WTC11 (cell line): ENCODE data around the gene ANKRD13A. TPM values are rescaled to one million over a fixed set of nuclear protein-coding genes. Genes with fewer than 3 reads are reported as not detected.

Experiments
- ATAC-seq: fragments of 200-7000 bp; cut with Tn5 transposase; 2 replicates; pipeline ENCODE4 v1.10.0; 2021; ENCODE audit warnings: mild to moderate bottlenecking, moderate library complexity
- CTCF ChIA-PET: fragments of 300-600 bp; sonication (Branson Sonifier 250); formaldehyde crosslinking; loops from one replicate; lab custom pipeline; 2021; ENCODE audit warnings: antibody characterized with exemption; lab: Charles Lee
- POLR2A ChIA-PET: fragments of 350-600 bp; sonication (Branson Sonifier 250); formaldehyde crosslinking; loops from one replicate; lab custom pipeline; 2021; ENCODE audit warnings: antibody characterized with exemption; lab: Charles Lee
- DNase-seq: peaks from one replicate; pipeline ENCODE4 v3.0.0; 2021; ENCODE audit warnings: low spot score
- H3K27ac Mint-ChIP-seq: 2 replicates; pipeline ENCODE4 v1.8.0; 2021; ENCODE audit warnings: mixed read lengths
- H3K27me3 Mint-ChIP-seq: 2 replicates; pipeline ENCODE4 v1.8.0; 2021; ENCODE audit warnings: low read depth, mild to moderate bottlenecking, moderate library complexity, mixed read lengths
- H3K36me3 Mint-ChIP-seq: 2 replicates; pipeline ENCODE4 v1.8.0; 2021; ENCODE audit warnings: mixed read lengths
- H3K4me1 Mint-ChIP-seq: 2 replicates; pipeline ENCODE4 v1.8.0; 2022; ENCODE audit warnings: mixed read lengths
- H3K4me3 Mint-ChIP-seq: 2 replicates; pipeline ENCODE4 v1.8.0; 2021; ENCODE audit warnings: mild to moderate bottlenecking, moderate library complexity, mixed read lengths
- H3K9me3 Mint-ChIP-seq: 2 replicates; pipeline ENCODE4 v1.8.0; 2021; ENCODE audit warnings: mixed read lengths
- EMX1 ChIP-seq: fragments of 250-450 bp; sonication (Bioruptor Pico); IDR thresholded peaks from 2 replicates; pipeline ENCODE4 v1.8.0; 2021; ENCODE audit warnings: mild to moderate bottlenecking
- ETV6 ChIP-seq: sonication (generic); formaldehyde crosslinking; IDR thresholded peaks from 2 replicates; pipeline ENCODE4 v1.8.1; 2022; ENCODE audit warnings: mild to moderate bottlenecking, missing genetic modification reagents
- STAT6 ChIP-seq: sonication (generic); formaldehyde crosslinking; conservative IDR thresholded peaks from 2 replicates; pipeline ENCODE4 v1.8.1; 2023; ENCODE audit warnings: mild to moderate bottlenecking, low read depth, missing genetic modification reagents, moderate library complexity
- TEAD4 ChIP-seq: sonication (generic); formaldehyde crosslinking; IDR thresholded peaks from 2 replicates; pipeline ENCODE4 v1.8.0; 2022; ENCODE audit warnings: mild to moderate bottlenecking, missing genetic modification reagents
- ZMAT4 ChIP-seq: fragments of 250-450 bp; sonication (Bioruptor Pico); IDR thresholded peaks from 2 replicates; pipeline ENCODE4 v1.9.0; 2021; ENCODE audit warnings: mild to moderate bottlenecking
- ZNF121 ChIP-seq: sonication (generic); formaldehyde crosslinking; IDR thresholded peaks from 2 replicates; pipeline ENCODE4 v1.8.0; 2023; ENCODE audit warnings: missing genetic modification reagents
- ZNF317 ChIP-seq: sonication (generic); formaldehyde crosslinking; IDR thresholded peaks from 2 replicates; pipeline ENCODE4 v1.8.1; 2023; ENCODE audit warnings: low read depth, mild to moderate bottlenecking, moderate library complexity, missing genetic modification reagents, borderline replicate concordance
- ZNF512 ChIP-seq: sonication (generic); formaldehyde crosslinking; IDR thresholded peaks from 2 replicates; pipeline ENCODE4 v1.8.1; 2022; ENCODE audit warnings: missing genetic modification reagents, borderline replicate concordance
- total RNA-seq: library from RNA; stranded (reverse); gene quantifications from 3 replicates; pipeline ENCODE4 v1.2.3, GENCODE V29; 2021
- TF ChIP-seq, protein P1 (sequence below): sonication (generic); formaldehyde crosslinking; IDR thresholded peaks from 2 replicates; pipeline ENCODE4 v1.8.1; 2023; ENCODE audit warnings: mild to moderate bottlenecking, missing genetic modification reagents
- TF ChIP-seq, protein P2 (sequence below): sonication (generic); formaldehyde crosslinking; IDR thresholded peaks from 2 replicates; pipeline ENCODE4 v1.8.1; 2022; ENCODE audit warnings: mild to moderate bottlenecking, missing genetic modification reagents, moderate library complexity, borderline replicate concordance
- TF ChIP-seq, protein P3 (sequence below): sonication (generic); formaldehyde crosslinking; IDR thresholded peaks from 2 replicates; pipeline ENCODE4 v1.8.0; 2022; ENCODE audit warnings: mild to moderate bottlenecking, missing genetic modification reagents
- TF ChIP-seq, protein P4 (sequence below): fragments of 250-450 bp; sonication (Bioruptor Pico); IDR thresholded peaks from 2 replicates; pipeline ENCODE4 v1.9.0; 2021; ENCODE audit warnings: mild to moderate bottlenecking

Gene ANKRD13A
- total RNA-seq, 1 experiment from 2014 or later = 22.4 TPM

DNA sequence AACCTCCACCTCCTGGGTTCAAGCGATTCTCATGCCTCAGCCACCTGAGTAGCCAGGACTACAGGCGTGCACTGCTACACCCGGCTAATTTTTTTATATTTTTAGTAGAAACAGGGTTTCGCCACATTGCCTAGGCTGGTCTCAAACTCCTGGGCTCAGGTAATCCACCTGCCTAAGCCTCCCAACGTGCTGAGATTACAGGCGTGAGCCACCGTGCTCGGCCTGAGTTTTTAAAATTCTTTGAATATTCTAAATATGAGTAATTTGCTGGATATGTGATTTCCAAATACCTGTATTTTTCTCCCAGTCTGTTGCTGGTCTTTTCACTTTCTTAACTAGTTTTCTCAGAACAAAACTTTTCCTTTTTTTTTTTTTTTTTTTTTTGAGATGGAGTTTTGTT lies 30.4 kb upstream of the ANKRD13A start:
- no peak for DNase-seq
- no peak for ATAC-seq
- TF ChIP-seq, protein P1, sequence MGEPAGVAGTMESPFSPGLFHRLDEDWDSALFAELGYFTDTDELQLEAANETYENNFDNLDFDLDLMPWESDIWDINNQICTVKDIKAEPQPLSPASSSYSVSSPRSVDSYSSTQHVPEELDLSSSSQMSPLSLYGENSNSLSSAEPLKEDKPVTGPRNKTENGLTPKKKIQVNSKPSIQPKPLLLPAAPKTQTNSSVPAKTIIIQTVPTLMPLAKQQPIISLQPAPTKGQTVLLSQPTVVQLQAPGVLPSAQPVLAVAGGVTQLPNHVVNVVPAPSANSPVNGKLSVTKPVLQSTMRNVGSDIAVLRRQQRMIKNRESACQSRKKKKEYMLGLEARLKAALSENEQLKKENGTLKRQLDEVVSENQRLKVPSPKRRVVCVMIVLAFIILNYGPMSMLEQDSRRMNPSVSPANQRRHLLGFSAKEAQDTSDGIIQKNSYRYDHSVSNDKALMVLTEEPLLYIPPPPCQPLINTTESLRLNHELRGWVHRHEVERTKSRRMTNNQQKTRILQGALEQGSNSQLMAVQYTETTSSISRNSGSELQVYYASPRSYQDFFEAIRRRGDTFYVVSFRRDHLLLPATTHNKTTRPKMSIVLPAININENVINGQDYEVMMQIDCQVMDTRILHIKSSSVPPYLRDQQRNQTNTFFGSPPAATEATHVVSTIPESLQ (CRISPR knock-in tag) = no peak
- TF ChIP-seq ETV6 (CRISPR knock-in tag) = no peak
- TF ChIP-seq, protein P2, sequence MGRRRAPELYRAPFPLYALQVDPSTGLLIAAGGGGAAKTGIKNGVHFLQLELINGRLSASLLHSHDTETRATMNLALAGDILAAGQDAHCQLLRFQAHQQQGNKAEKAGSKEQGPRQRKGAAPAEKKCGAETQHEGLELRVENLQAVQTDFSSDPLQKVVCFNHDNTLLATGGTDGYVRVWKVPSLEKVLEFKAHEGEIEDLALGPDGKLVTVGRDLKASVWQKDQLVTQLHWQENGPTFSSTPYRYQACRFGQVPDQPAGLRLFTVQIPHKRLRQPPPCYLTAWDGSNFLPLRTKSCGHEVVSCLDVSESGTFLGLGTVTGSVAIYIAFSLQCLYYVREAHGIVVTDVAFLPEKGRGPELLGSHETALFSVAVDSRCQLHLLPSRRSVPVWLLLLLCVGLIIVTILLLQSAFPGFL (CRISPR knock-in tag) = no peak
- TF ChIP-seq ZNF512 = no peak
- ChIA-PET POLR2A (no interaction called here), CTCF (interaction anchor here (0.7 kb wide), 1 partner anchor 1718 kb away, joined by 3 read pairs; no protein-coding TSS in a partner anchor)
- H3K4me3 Mint-ChIP-seq = no peak overlapping the region
- no peaks in the 10 kb centered on the region for H3K4me1 Mint-ChIP-seq
- no peak overlapping the region for H3K27ac Mint-ChIP-seq
- no peaks in the 10 kb centered on the region for H3K27me3 Mint-ChIP-seq
- no peaks in the 10 kb centered on the region for H3K9me3 Mint-ChIP-seq
- peaks cover 15% of the 10 kb centered on the region for H3K36me3 Mint-ChIP-seq

GRCh38 chr12:109972821-109973220 lies 26.4 kb upstream of the ANKRD13A start:
- no peak overlapping the region for H3K27ac Mint-ChIP-seq
- CTCF ChIA-PET = no interaction called here

DNA sequence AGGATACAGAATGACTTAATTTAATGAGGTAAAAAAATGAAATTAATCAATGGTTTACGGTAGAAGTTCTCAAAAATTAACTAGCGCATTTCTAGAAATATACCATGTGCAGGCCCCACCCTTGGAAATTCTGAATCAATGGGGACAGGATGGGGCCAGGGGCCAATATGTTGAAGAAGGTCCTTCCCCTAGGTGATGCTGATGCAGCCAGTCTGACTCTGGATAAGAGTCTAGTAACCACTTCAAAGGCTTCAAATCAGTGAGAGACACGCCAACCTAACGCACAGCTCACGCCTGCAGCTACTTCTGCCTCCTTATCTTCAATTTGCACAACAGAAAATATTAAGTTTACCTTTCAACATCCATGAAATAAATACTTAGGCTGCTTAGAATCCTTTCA lies 17.9 kb upstream of the ANKRD13A start:
- H3K27me3 Mint-ChIP-seq = no peaks in the 10 kb centered on the region
- peaks cover 47% of the 10 kb centered on the region for H3K36me3 Mint-ChIP-seq
- POLR2A ChIA-PET = interaction anchor here (0.6 kb wide), 1 partner anchor 40 kb away, joined by 3 read pairs; no protein-coding TSS in a partner anchor
- no peaks in the 10 kb centered on the region for H3K4me1 Mint-ChIP-seq
- no peak for DNase-seq
- TF ChIP-seq TEAD4 (no peak), EMX1 (CRISPR knock-in tag) (no peak), ZMAT4 (CRISPR knock-in tag) (no peak), ZNF512 (no peak), ZNF317 (no peak)
- TF ChIP-seq, protein P3, sequence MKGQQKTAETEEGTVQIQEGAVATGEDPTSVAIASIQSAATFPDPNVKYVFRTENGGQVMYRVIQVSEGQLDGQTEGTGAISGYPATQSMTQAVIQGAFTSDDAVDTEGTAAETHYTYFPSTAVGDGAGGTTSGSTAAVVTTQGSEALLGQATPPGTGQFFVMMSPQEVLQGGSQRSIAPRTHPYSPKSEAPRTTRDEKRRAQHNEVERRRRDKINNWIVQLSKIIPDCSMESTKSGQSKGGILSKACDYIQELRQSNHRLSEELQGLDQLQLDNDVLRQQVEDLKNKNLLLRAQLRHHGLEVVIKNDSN (CRISPR knock-in tag) = no peak
- TF ChIP-seq, protein P4, sequence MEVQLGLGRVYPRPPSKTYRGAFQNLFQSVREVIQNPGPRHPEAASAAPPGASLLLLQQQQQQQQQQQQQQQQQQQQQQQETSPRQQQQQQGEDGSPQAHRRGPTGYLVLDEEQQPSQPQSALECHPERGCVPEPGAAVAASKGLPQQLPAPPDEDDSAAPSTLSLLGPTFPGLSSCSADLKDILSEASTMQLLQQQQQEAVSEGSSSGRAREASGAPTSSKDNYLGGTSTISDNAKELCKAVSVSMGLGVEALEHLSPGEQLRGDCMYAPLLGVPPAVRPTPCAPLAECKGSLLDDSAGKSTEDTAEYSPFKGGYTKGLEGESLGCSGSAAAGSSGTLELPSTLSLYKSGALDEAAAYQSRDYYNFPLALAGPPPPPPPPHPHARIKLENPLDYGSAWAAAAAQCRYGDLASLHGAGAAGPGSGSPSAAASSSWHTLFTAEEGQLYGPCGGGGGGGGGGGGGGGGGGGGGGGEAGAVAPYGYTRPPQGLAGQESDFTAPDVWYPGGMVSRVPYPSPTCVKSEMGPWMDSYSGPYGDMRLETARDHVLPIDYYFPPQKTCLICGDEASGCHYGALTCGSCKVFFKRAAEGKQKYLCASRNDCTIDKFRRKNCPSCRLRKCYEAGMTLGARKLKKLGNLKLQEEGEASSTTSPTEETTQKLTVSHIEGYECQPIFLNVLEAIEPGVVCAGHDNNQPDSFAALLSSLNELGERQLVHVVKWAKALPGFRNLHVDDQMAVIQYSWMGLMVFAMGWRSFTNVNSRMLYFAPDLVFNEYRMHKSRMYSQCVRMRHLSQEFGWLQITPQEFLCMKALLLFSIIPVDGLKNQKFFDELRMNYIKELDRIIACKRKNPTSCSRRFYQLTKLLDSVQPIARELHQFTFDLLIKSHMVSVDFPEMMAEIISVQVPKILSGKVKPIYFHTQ (CRISPR knock-in tag) = no peak
- no peak for ATAC-seq
- H3K27ac Mint-ChIP-seq = no peak overlapping the region
- no peak overlapping the region for H3K4me3 Mint-ChIP-seq
- H3K9me3 Mint-ChIP-seq = peaks cover 4% of the 10 kb centered on the region; the same call in 1 of the 2 replicates
- CTCF ChIA-PET = no interaction called here

More at GRCh38 chr12:109972821-109973220, 26.4 kb upstream of the ANKRD13A start:
- Mint-ChIP-seq H3K4me1 (no peaks in the 10 kb centered on the region), H3K9me3 (no peaks in the 10 kb centered on the region), H3K36me3 (peaks cover 20% of the 10 kb centered on the region), H3K27me3 (no peaks in the 10 kb centered on the region), H3K4me3 (no peak overlapping the region)
- TF ChIP-seq STAT6 (CRISPR knock-in tag) (no peak), ZNF121 (CRISPR knock-in tag) (peak; percentile 76)
- POLR2A ChIA-PET = no interaction called here
- ATAC-seq (no peak), DNase-seq (no peak)
